Activated naive CD4-positive, alpha-beta T cell treated with anti-CD3 and anti-CD28 coated beads for 36 hours (primary cell): ENCODE measurements around the gene SMPD3. TPM values are rescaled to one million over a fixed set of nuclear protein-coding genes. Genes with fewer than 3 reads are reported as not detected.

Experiments
- CTCF ChIA-PET: fragments of 350-600 bp; sonication (Branson Sonifier 250); formaldehyde crosslinking; loops from one replicate; lab custom pipeline; 2021; ENCODE audit warnings: antibody characterized with exemption; lab: Charles Lee
- DNase-seq: peaks from one replicate; pipeline ENCODE4 v3.0.0-alpha.2; 2020
- H3K27ac Mint-ChIP-seq: one replicate; pipeline ENCODE4 v1.8.0; 2021; ENCODE audit warnings: mild to moderate bottlenecking, mixed read lengths
- H3K27me3 Mint-ChIP-seq: one replicate; pipeline ENCODE4 v1.8.0; 2021; ENCODE audit warnings: low read depth, mixed read lengths
- H3K36me3 Mint-ChIP-seq: one replicate; pipeline ENCODE4 v1.8.0; 2021; ENCODE audit warnings: low read depth, mixed read lengths
- H3K4me1 Mint-ChIP-seq: one replicate; pipeline ENCODE4 v1.8.0; 2021; ENCODE audit warnings: low read depth, mixed read lengths
- H3K4me3 Mint-ChIP-seq: one replicate; pipeline ENCODE4 v1.8.0; 2021; ENCODE audit warnings: mild to moderate bottlenecking, moderate library complexity, mixed read lengths
- H3K9me3 Mint-ChIP-seq: one replicate; pipeline ENCODE4 v1.8.0; 2021; ENCODE audit warnings: mixed read lengths
- intact Hi-C: fragments of 100-400 bp; cut with micrococcal nuclease; formaldehyde crosslinking; loops from one replicate; pipeline ENCODE4 v1.15.1; 2023
- total RNA-seq, 2 experiments: library from RNA; stranded (reverse); gene quantifications; one replicate each; pipeline ENCODE4 v1.2.3, GENCODE V29; 2021

The SMPD3 gene
- total RNA-seq, 2 experiments from 2014 or later, result 0.40 to 0.67 TPM

DNA sequence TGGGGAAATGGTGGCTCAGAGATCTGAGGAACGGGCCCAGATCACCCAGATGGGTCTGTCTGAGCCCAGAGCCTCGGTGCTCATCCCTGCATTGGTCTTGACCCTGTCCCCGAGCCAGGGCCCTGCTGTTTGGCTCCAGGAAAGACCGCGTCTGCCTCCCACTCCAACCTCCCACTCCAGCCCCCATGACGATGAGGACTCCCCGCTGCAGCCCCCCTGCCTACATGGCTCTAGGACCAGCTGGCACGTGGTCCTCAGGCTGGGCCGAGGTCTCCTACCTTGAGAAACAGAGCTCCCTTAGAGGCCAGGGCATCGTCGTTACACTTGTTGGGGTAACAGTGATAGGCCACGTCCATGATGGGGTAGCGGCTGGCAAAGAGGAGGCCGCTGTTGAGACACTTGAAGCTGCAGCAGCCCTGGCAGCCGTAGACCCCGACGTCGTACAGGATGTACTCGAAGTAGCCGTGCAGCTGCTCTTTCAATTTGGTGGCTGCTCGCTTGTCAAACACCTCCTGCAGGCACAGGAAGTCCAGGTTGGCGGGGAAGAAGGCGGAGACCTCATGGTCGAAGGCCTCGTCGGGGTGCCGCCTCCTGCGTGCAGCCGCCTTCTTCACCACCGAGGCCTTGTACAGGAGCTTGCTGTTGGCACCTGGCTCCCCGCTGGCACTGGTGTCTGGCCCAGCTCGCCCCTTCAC lies 77.6 kb downstream of the SMPD3 start:
- H3K4me3 Mint-ChIP-seq, result no peak overlapping the region
- H3K4me1 Mint-ChIP-seq, result peaks cover 34% of the 10 kb centered on the region
- no peaks in the 10 kb centered on the region for H3K9me3 Mint-ChIP-seq
- no peak overlapping the region for H3K27ac Mint-ChIP-seq
- intact Hi-C loops, result no loop called here
- H3K27me3 Mint-ChIP-seq, result peaks cover 3% of the 10 kb centered on the region
- CTCF ChIA-PET, result interaction anchor here (0.5 to 2.6 kb wide), 7 partner anchors 14 to 779 kb away, joined by 3 to 9 read pairs (median 4); no protein-coding TSS in a partner anchor
- H3K36me3 Mint-ChIP-seq, result no peaks in the 10 kb centered on the region
- peak; percentile 45 for DNase-seq

- CTCF ChIA-PET, result interaction anchor here (0.6 to 2.6 kb wide), 8 partner anchors 12 to 137 kb away, joined by 3 to 9 read pairs (median 3); no protein-coding TSS in a partner anchor
- H3K4me1 Mint-ChIP-seq, result peaks cover 34% of the 10 kb centered on the region
- H3K4me3 Mint-ChIP-seq, result no peak overlapping the region
- DNase-seq, result peak; percentile 67
- no peaks in the 10 kb centered on the region for H3K36me3 Mint-ChIP-seq
- H3K27me3 Mint-ChIP-seq, result peaks cover 3% of the 10 kb centered on the region
- no peak overlapping the region for H3K27ac Mint-ChIP-seq
- no peaks in the 10 kb centered on the region for H3K9me3 Mint-ChIP-seq
- intact Hi-C loops, result loop anchor here (5.0 kb wide), 2 partner anchors 32 to 47 kb away; no protein-coding TSS in a partner anchor
Measured at GRCh38 chr16:68369697-68370580, 78.4 kb downstream of the SMPD3 start.

DNA sequence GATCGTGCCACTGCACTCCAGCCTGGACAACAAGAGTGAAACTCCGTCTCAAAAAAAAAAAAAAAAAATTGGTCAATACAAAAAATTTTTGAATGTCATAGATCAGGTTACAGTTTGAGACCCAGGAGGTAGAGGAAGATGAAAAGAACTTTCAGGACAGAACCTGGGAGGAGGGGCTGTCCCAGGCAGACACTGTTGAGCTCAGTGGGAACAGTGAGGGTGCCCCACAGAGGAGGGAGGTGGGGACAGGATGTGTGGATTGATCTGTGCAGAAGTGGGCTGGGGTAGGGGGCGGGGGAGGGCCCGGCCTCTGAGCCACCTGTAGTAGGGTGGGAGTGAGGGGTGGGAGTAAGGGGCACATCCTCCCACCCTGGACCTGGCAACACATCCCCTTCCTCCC lies 79.1 kb downstream of the SMPD3 start:
- CTCF ChIA-PET, result interaction anchor here (0.9 to 2.7 kb wide), 7 partner anchors 13 to 141 kb away, joined by 3 to 15 read pairs (median 4); no protein-coding TSS in a partner anchor
- Mint-ChIP-seq H3K4me3 (no peak overlapping the region), H3K9me3 (no peaks in the 10 kb centered on the region), H3K4me1 (peaks cover 39% of the 10 kb centered on the region), H3K36me3 (no peaks in the 10 kb centered on the region), H3K27me3 (peaks cover 3% of the 10 kb centered on the region), H3K27ac (no peak overlapping the region)
- DNase-seq, result peak; percentile 57
- intact Hi-C loops, result loop anchor here (5.0 kb wide), 2 partner anchors 33 to 48 kb away; no protein-coding TSS in a partner anchor

DNA sequence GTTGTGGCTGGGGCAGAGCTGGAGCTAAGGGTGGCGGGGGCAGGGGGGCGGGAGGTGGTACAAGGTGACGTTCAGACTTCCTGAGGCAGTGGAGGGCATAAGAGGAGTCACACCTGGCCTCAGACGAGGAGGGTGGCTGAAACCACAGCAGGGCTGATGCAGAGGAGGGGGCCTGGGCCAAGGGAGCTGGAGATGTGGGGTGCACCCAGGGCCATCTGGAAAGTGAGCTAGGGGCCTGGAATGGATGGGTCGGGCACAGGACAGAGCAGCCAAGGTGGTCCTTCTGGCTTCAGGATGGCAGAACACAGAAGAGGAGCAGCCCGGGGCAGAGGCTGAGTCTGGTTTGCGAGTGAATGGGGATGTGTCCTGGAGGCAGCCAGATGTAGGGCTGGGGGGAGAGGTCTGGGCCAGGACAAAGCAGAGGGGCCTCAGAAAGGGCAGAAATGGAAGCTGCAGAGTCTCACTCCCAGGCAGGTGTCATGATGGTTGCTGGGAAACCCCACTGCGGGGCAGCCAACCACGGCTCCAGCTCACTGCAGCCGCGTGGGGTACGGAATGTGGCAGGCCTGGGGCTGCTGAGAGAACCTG lies 79.9 kb downstream of the SMPD3 start:
- Mint-ChIP-seq H3K27me3 (peaks cover 3% of the 10 kb centered on the region), H3K4me3 (no peak overlapping the region), H3K4me1 (peaks cover 39% of the 10 kb centered on the region), H3K9me3 (no peaks in the 10 kb centered on the region), H3K36me3 (no peaks in the 10 kb centered on the region), H3K27ac (no peak overlapping the region)
- DNase-seq, result peak; percentile 49
- CTCF ChIA-PET, result interaction anchor here (0.6 to 2.7 kb wide), 9 partner anchors 13 to 306 kb away, joined by 3 to 15 read pairs (median 4); no protein-coding TSS in a partner anchor
- intact Hi-C loops, result loop anchor here (5.0 kb wide), 2 partner anchors 34 to 49 kb away; no protein-coding TSS in a partner anchor

DNA sequence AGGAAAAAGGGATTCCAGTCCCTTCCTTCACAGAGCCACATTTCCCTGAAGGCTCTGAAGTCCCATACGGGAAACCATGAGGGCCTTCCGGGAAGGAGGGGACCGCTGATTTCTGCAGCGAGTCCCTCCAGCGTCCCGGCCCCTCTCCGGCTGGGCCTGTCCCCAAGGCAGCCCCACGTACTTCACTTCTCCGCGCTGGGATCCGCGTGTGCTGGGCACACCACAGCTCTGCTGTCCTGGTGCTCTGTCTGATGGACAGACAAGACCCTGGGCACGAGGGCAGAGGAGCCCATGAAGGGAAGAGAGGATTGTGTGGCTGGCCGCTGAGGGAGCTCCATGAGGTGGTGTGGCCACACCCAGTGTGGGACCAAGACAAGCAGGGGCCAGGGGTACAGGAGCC lies 80.4 kb downstream of the SMPD3 start:
- Mint-ChIP-seq H3K27me3 (peaks cover 3% of the 10 kb centered on the region), H3K4me3 (no peak overlapping the region), H3K4me1 (peaks cover 39% of the 10 kb centered on the region), H3K9me3 (no peaks in the 10 kb centered on the region), H3K36me3 (no peaks in the 10 kb centered on the region), H3K27ac (no peak overlapping the region)
- DNase-seq, result no peak
- intact Hi-C loops, result loop anchor here (1.0 to 5.0 kb wide), 3 partner anchors 34 to 142 kb away; no protein-coding TSS in a partner anchor
- CTCF ChIA-PET, result interaction anchor here (0.6 to 2.7 kb wide), 9 partner anchors 12 to 305 kb away, joined by 3 to 15 read pairs (median 4); no protein-coding TSS in a partner anchor

- H3K4me1 Mint-ChIP-seq, result peaks cover 39% of the 10 kb centered on the region
- DNase-seq, result no peak
- intact Hi-C loops, result loop anchor here (1.0 to 5.0 kb wide), 3 partner anchors 35 to 143 kb away; no protein-coding TSS in a partner anchor
- H3K27me3 Mint-ChIP-seq, result peaks cover 3% of the 10 kb centered on the region
- no peak overlapping the region for H3K27ac Mint-ChIP-seq
- no peaks in the 10 kb centered on the region for H3K9me3 Mint-ChIP-seq
- no peaks in the 10 kb centered on the region for H3K36me3 Mint-ChIP-seq
- CTCF ChIA-PET, result interaction anchor here (0.7 to 2.7 kb wide), 7 partner anchors 11 to 153 kb away, joined by 3 to 15 read pairs (median 5); no protein-coding TSS in a partner anchor
- H3K4me3 Mint-ChIP-seq, result no peak overlapping the region
Measured at GRCh38 chr16:68367440-68367839, 80.9 kb downstream of the SMPD3 start.

DNA sequence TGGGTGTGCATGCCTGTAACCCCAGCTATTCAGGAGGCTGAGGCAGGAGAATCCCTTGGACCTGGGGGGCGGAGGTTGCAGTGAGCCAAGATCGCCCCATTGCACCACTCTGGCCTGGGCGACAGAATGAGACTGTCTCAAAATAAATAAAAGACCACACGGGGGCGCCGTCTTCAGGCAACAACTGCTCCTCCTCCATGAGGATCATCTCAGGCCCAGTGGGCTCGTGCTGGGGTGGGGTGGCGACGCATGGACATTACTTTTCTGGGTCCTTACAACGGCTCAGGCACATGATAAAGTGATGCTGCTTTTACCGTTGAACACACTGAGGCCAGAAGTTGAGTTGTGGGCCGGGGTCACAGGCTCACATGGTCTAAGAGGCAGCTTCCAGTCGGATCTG lies 81.3 kb downstream of the SMPD3 start:
- intact Hi-C loops, result loop anchor here (1.0 to 5.0 kb wide), 3 partner anchors 35 to 143 kb away; no protein-coding TSS in a partner anchor
- no peaks in the 10 kb centered on the region for H3K36me3 Mint-ChIP-seq
- H3K27ac Mint-ChIP-seq, result no peak overlapping the region
- CTCF ChIA-PET, result interaction anchor here (0.6 to 2.7 kb wide), 10 partner anchors 11 to 466 kb away, joined by 3 to 15 read pairs (median 4); no protein-coding TSS in a partner anchor
- no peak overlapping the region for H3K4me3 Mint-ChIP-seq
- no peaks in the 10 kb centered on the region for H3K9me3 Mint-ChIP-seq
- DNase-seq, result peak; percentile 72
- peaks cover 39% of the 10 kb centered on the region for H3K4me1 Mint-ChIP-seq
- peaks cover 3% of the 10 kb centered on the region for H3K27me3 Mint-ChIP-seq

DNA sequence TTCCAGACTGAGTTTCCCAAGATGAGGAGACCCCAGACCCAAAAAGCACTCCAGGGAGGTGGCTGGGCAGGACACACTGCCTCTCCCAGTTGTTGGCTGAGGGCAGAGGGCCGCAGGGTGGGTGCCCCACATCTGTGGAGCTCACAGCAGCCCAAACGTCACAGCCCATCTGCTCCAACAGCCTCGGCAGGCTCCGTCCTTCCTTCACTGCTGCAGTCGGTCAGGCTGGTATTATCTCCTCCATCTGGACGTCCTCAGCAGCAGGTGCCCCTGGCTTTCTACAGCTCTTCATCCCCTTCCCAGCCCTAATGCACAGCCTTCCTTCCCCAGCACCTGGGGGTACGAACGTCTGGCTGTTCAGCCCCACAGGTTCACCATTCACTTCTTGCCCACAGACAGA lies 82.2 kb downstream of the SMPD3 start:
- Mint-ChIP-seq H3K4me3 (no peak overlapping the region), H3K4me1 (peaks cover 39% of the 10 kb centered on the region), H3K27me3 (peaks cover 3% of the 10 kb centered on the region), H3K9me3 (no peaks in the 10 kb centered on the region), H3K27ac (no peak overlapping the region), H3K36me3 (no peaks in the 10 kb centered on the region)
- intact Hi-C loops, result loop anchor here (5.0 kb wide), 2 partner anchors 36 to 51 kb away; no protein-coding TSS in a partner anchor
- DNase-seq, result no peak
- CTCF ChIA-PET, result interaction anchor here (1.0 to 1.7 kb wide), 2 partner anchors 13 to 105 kb away, joined by 3 to 10 read pairs; no protein-coding TSS in a partner anchor

GRCh38 chr16:68365167-68365817 lies 83.0 kb downstream of the SMPD3 start:
- no peak overlapping the region for H3K4me3 Mint-ChIP-seq
- H3K27me3 Mint-ChIP-seq, result peaks cover 3% of the 10 kb centered on the region
- CTCF ChIA-PET, result interaction anchor here (0.8 to 2.6 kb wide), 6 partner anchors 9 to 156 kb away, joined by 3 to 15 read pairs (median 5); no protein-coding TSS in a partner anchor
- H3K4me1 Mint-ChIP-seq, result peaks cover 33% of the 10 kb centered on the region
- H3K36me3 Mint-ChIP-seq, result no peaks in the 10 kb centered on the region
- intact Hi-C loops, result loop anchor here (5.0 kb wide), 2 partner anchors 37 to 52 kb away; no protein-coding TSS in a partner anchor
- no peak overlapping the region for H3K27ac Mint-ChIP-seq
- no peaks in the 10 kb centered on the region for H3K9me3 Mint-ChIP-seq
- DNase-seq, result no peak

DNA sequence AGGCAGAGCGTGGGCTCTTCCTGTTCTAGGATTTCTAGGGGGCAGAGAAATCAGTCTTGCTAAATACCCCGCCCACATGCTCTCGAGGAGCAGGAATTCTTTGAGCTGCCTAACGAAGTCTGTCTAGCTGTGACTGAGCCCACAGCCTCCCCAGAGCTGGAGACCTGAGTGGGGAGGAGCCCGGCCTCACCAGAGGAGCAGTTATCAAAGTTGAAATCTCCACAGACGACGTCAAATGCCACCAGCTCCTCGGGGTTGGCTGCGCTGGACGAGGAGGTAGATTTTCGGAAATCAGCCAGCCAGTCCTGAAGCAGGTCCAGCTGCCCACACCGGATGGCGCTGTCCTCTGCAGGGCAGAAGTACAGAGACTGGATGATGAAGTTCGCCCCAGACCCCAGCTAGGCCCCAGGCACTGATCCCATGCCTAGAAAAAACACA lies 83.7 kb downstream of the SMPD3 start:
- no peak for DNase-seq
- Mint-ChIP-seq H3K4me3 (no peak overlapping the region), H3K4me1 (peaks cover 26% of the 10 kb centered on the region), H3K27ac (no peak overlapping the region), H3K9me3 (no peaks in the 10 kb centered on the region), H3K36me3 (no peaks in the 10 kb centered on the region), H3K27me3 (peaks cover 3% of the 10 kb centered on the region)
- CTCF ChIA-PET, result interaction anchor here (0.6 to 2.6 kb wide), 10 partner anchors 9 to 625 kb away, joined by 3 to 15 read pairs (median 4); partner anchors contain the start of gene SLC7A6
- intact Hi-C loops, result no loop called here
